Endothelial cell (in vitro differentiated cells): ENCODE data around the gene ETNK2. TPM values are rescaled to one million over a fixed set of nuclear protein-coding genes. Genes with fewer than 3 reads are reported as not detected.

Experiments used
- DNase-seq: peaks from one replicate; pipeline ENCODE4 v3.0.0; 2021; ENCODE audit warnings: low spot score
- H3K27ac Mint-ChIP-seq: one replicate; pipeline ENCODE4 v1.8.0; 2021; ENCODE audit warnings: mixed read lengths, inconsistent platforms; ENCODE audit not compliant: unreplicated experiment
- H3K27me3 Mint-ChIP-seq: one replicate; pipeline ENCODE4 v1.8.0; 2021; ENCODE audit warnings: mild to moderate bottlenecking, moderate library complexity, mixed read lengths, inconsistent platforms; ENCODE audit not compliant: unreplicated experiment
- H3K36me3 Mint-ChIP-seq: one replicate; pipeline ENCODE4 v1.8.0; 2021; ENCODE audit warnings: mild to moderate bottlenecking, low read depth, mixed read lengths, inconsistent platforms; ENCODE audit not compliant: unreplicated experiment
- H3K4me1 Mint-ChIP-seq: one replicate; pipeline ENCODE4 v1.8.0; 2021; ENCODE audit warnings: mild to moderate bottlenecking, mixed read lengths, inconsistent platforms; ENCODE audit not compliant: unreplicated experiment
- H3K4me3 Mint-ChIP-seq: one replicate; pipeline ENCODE4 v1.8.0; 2021; ENCODE audit warnings: mild to moderate bottlenecking, mixed read lengths, inconsistent platforms; ENCODE audit not compliant: unreplicated experiment
- H3K9me3 Mint-ChIP-seq: one replicate; pipeline ENCODE4 v1.8.0; 2021; ENCODE audit warnings: mixed read lengths, inconsistent platforms; ENCODE audit not compliant: unreplicated experiment
- CTCF ChIP-seq: fragments of 200-600 bp; sonication (generic); IDR thresholded peaks from one replicate; pipeline ENCODE4 v1.5.0; 2021; ENCODE audit warnings: antibody characterized with exemption; ENCODE audit not compliant: unreplicated experiment
- total RNA-seq: library from RNA; stranded (reverse); fragmentation: NEBNext Ultra II Directional; extraction: Animal tissue kit (Norgen Biotek cat#: 25700); gene quantifications from one replicate; pipeline ENCODE4 v1.2.1, GENCODE V29; 2021; ENCODE audit not compliant: unreplicated experiment

Gene ETNK2
- total RNA-seq, 1 donor from 2014 or later: 15.9 TPM

GRCh38 chr1:204177133-204177532 is 25.3 kb upstream of the ETNK2 start:
- H3K4me1 Mint-ChIP-seq: no peaks in the 10 kb centered on the region
- no peaks in the 10 kb centered on the region for H3K27me3 Mint-ChIP-seq
- TF ChIP-seq CTCF: no peak
- no peak overlapping the region for H3K4me3 Mint-ChIP-seq
- H3K9me3 Mint-ChIP-seq: no peaks in the 10 kb centered on the region
- no peak overlapping the region for H3K27ac Mint-ChIP-seq
- no peak for DNase-seq
- H3K36me3 Mint-ChIP-seq: no peaks in the 10 kb centered on the region

GRCh38 chr1:204176049-204176448 is 24.2 kb upstream of the ETNK2 start:
- H3K9me3 Mint-ChIP-seq: no peaks in the 10 kb centered on the region
- no peaks in the 10 kb centered on the region for H3K36me3 Mint-ChIP-seq
- no peak for TF ChIP-seq CTCF
- H3K27me3 Mint-ChIP-seq: no peaks in the 10 kb centered on the region
- no peak for DNase-seq
- H3K4me3 Mint-ChIP-seq: no peak overlapping the region
- H3K4me1 Mint-ChIP-seq: no peaks in the 10 kb centered on the region
- no peak overlapping the region for H3K27ac Mint-ChIP-seq

- no peak overlapping the region for H3K4me3 Mint-ChIP-seq
- no peak for DNase-seq
- H3K9me3 Mint-ChIP-seq: peaks cover 7% of the 10 kb centered on the region
- no peaks in the 10 kb centered on the region for H3K36me3 Mint-ChIP-seq
- no peaks in the 10 kb centered on the region for H3K27me3 Mint-ChIP-seq
- no peak for TF ChIP-seq CTCF
- H3K4me1 Mint-ChIP-seq: no peaks in the 10 kb centered on the region
- no peak overlapping the region for H3K27ac Mint-ChIP-seq
These were observed 23.1 kb upstream of the ETNK2 start for GRCh38 chr1:204174958-204175357.

GRCh38 chr1:204172404-204173029 is 20.7 kb upstream of the ETNK2 start:
- H3K9me3 Mint-ChIP-seq: peaks cover 7% of the 10 kb centered on the region
- DNase-seq: no peak
- H3K4me3 Mint-ChIP-seq: no peak overlapping the region
- H3K4me1 Mint-ChIP-seq: no peaks in the 10 kb centered on the region
- no peaks in the 10 kb centered on the region for H3K36me3 Mint-ChIP-seq
- H3K27ac Mint-ChIP-seq: no peak overlapping the region
- H3K27me3 Mint-ChIP-seq: no peaks in the 10 kb centered on the region
- no peak for TF ChIP-seq CTCF

- Mint-ChIP-seq H3K27ac (no peak overlapping the region), H3K27me3 (no peaks in the 10 kb centered on the region), H3K4me1 (no peaks in the 10 kb centered on the region), H3K9me3 (peaks cover 7% of the 10 kb centered on the region), H3K36me3 (no peaks in the 10 kb centered on the region), H3K4me3 (no peak overlapping the region)
- no peak for TF ChIP-seq CTCF
- DNase-seq: no peak
These were observed 19.9 kb upstream of the ETNK2 start for GRCh38 chr1:204171751-204172178.
